GM23338 (cell line): ENCODE data around the gene SEMA4C. TPM values are rescaled to one million over a fixed set of nuclear protein-coding genes. Genes with fewer than 3 reads are reported as not detected.

Source experiments
- ATAC-seq: fragments of 200-7000 bp; cut with Tn5 transposase; 3 replicates; pipeline ENCODE4 v1.9.1; 2020
- DNase-seq: peaks from one replicate; pipeline ENCODE4 v3.0.0-alpha.2; 2015; ENCODE audit warnings: low spot score
- H2AFZ ChIP-seq: fragments of 200-600 bp; sonication (generic); 2 replicates; pipeline ENCODE4 v1.8.0; 2016; ENCODE audit warnings: antibody characterized with exemption, mild to moderate bottlenecking, moderate library complexity
- H3F3A ChIP-seq: fragments of 200-600 bp; sonication (generic); replicated peaks from 2 replicates; pipeline ENCODE4 v1.8.0; 2017; ENCODE audit warnings: antibody characterized with exemption, mixed run types, low read depth
- H3K27ac ChIP-seq: fragments of 200-600 bp; sonication (generic); 2 replicates; pipeline ENCODE4 v1.6.1; 2016; ENCODE audit warnings: low read depth
- H3K27me3 ChIP-seq: fragments of 200-600 bp; sonication (generic); 2 replicates; pipeline ENCODE4 v1.8.0; 2016; ENCODE audit warnings: mild to moderate bottlenecking, mixed run types, moderate library complexity; ENCODE audit not compliant: insufficient read depth
- H3K36me3 ChIP-seq: fragments of 200-600 bp; sonication (generic); 2 replicates; pipeline ENCODE4 v1.8.0; 2016; ENCODE audit warnings: mild to moderate bottlenecking; ENCODE audit not compliant: insufficient read depth
- H3K4me1 ChIP-seq: fragments of 200-600 bp; sonication (generic); 2 replicates; pipeline ENCODE4 v1.8.0; 2016; ENCODE audit warnings: mild to moderate bottlenecking, moderate library complexity; ENCODE audit not compliant: insufficient read depth
- H3K4me2 ChIP-seq: fragments of 200-600 bp; sonication (generic); 2 replicates; pipeline ENCODE4 v1.7.1; 2017; ENCODE audit warnings: mixed run types
- H3K4me3 ChIP-seq: fragments of 200-600 bp; sonication (generic); 2 replicates; pipeline ENCODE4 v1.6.1; 2016; ENCODE audit warnings: mixed run types
- H3K79me2 ChIP-seq: fragments of 200-600 bp; sonication (generic); replicated peaks from 2 replicates; pipeline ENCODE4 v1.8.0; 2017; ENCODE audit warnings: mild to moderate bottlenecking; ENCODE audit not compliant: insufficient read depth
- H3K9me2 ChIP-seq: fragments of 200-600 bp; sonication (generic); 2 replicates; pipeline ENCODE4 v1.8.0; 2017; ENCODE audit not compliant: insufficient read depth
- H4K20me1 ChIP-seq: fragments of 200-600 bp; sonication (generic); replicated peaks from 2 replicates; pipeline ENCODE4 v1.8.0; 2017; ENCODE audit warnings: mild to moderate bottlenecking; ENCODE audit not compliant: insufficient read depth
- H3K27ac Mint-ChIP-seq: 2 replicates; pipeline ENCODE4 v1.8.0; 2020; ENCODE audit warnings: inconsistent platforms, mild to moderate bottlenecking, moderate library complexity, mixed read lengths
- H3K27me3 Mint-ChIP-seq: 3 replicates; pipeline ENCODE4 v1.8.0; 2022; ENCODE audit warnings: low read depth, mild to moderate bottlenecking, moderate library complexity, mixed read lengths, inconsistent platforms; ENCODE audit not compliant: insufficient read depth, poor library complexity
- H3K36me3 Mint-ChIP-seq: 3 replicates; pipeline ENCODE4 v1.8.0; 2021; ENCODE audit warnings: low read depth, mild to moderate bottlenecking, inconsistent platforms, moderate library complexity, mixed read lengths
- H3K4me1 Mint-ChIP-seq: 3 replicates; pipeline ENCODE4 v1.8.0; 2020; ENCODE audit warnings: mild to moderate bottlenecking, inconsistent platforms, mixed read lengths
- H3K4me3 Mint-ChIP-seq: 3 replicates; pipeline ENCODE4 v1.8.0; 2021; ENCODE audit warnings: moderate library complexity, mild to moderate bottlenecking, inconsistent platforms, mixed read lengths
- H3K9me3 Mint-ChIP-seq: 3 replicates; pipeline ENCODE4 v1.8.0; 2020; ENCODE audit warnings: moderate library complexity, mild to moderate bottlenecking, inconsistent platforms, mixed read lengths
- EZH2 ChIP-seq: fragments of 200-600 bp; sonication (generic); IDR thresholded peaks from one replicate; pipeline ENCODE4 v1.8.0; 2017; ENCODE audit warnings: antibody characterized with exemption, mild to moderate bottlenecking, low read depth; ENCODE audit not compliant: unreplicated experiment
- POLR2AphosphoS5 ChIP-seq: IDR thresholded peaks from 2 replicates; pipeline ENCODE4 v1.6.1; 2016; ENCODE audit warnings: antibody characterized with exemption, low read depth
- polyA plus RNA-seq: library from polyadenylated mRNA; unstranded; fragments of >200 nt; fragmentation: Nextera tagmentation; extraction: Ambion mirVana; gene quantifications from 2 replicates; pipeline ENCODE4 v1.2.1, GENCODE V29; 2016
- total RNA-seq: library from RNA; depleted of rRNA; stranded (reverse); fragments of >200 nt; shearing (Covaris generic); gene quantifications from 2 replicates; pipeline ENCODE4 v1.2.3, GENCODE V29; 2014
- TF ChIP-seq, protein P1 (sequence below), 2 experiments: fragments of 200-600 bp in 1 of 2; sonication (generic) in 1 of 2; conservative IDR thresholded peaks; 2 replicates each; pipeline versions ENCODE4 v1.5.1 to v1.6.1; 2016 to 2017; ENCODE audit warnings: antibody characterized with exemption in 2 of 2, low read depth in 2 of 2, mild to moderate bottlenecking in 2 of 2, moderate library complexity in 1 of 2
- TF ChIP-seq, protein P2 (sequence below): IDR thresholded peaks from one replicate; pipeline ENCODE4 v1.6.1; 2018; ENCODE audit warnings: antibody characterized with exemption; ENCODE audit not compliant: unreplicated experiment
- TF ChIP-seq, protein P3 (sequence below): IDR thresholded peaks from 2 replicates; pipeline ENCODE4 v1.6.1; 2016; ENCODE audit warnings: antibody characterized with exemption

Gene SEMA4C
- total and polyA plus RNA-seq, 2 experiments from 2014 or later, result 16.8 to 80.7 TPM

DNA sequence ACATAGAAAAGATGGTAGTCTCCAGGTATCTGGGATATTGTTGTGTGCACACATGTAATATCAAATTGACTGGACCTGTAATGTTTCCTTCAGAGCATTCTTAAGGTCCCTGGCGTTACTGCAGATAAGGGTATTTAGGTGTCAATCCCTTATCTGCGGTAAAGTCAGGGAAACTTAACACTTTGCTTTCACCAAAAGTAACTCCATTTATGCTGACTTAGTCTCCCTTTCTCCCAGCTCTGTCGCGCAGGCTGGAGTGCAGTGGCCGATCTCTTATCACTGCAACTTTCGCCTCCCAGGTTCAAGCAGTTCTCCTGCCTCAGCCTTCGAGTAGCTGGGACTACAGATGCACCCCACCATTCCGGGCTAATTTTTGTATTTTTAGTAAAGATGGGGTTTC is 52.0 kb downstream of the SEMA4C start (continued):
- TF ChIP-seq, protein P1, sequence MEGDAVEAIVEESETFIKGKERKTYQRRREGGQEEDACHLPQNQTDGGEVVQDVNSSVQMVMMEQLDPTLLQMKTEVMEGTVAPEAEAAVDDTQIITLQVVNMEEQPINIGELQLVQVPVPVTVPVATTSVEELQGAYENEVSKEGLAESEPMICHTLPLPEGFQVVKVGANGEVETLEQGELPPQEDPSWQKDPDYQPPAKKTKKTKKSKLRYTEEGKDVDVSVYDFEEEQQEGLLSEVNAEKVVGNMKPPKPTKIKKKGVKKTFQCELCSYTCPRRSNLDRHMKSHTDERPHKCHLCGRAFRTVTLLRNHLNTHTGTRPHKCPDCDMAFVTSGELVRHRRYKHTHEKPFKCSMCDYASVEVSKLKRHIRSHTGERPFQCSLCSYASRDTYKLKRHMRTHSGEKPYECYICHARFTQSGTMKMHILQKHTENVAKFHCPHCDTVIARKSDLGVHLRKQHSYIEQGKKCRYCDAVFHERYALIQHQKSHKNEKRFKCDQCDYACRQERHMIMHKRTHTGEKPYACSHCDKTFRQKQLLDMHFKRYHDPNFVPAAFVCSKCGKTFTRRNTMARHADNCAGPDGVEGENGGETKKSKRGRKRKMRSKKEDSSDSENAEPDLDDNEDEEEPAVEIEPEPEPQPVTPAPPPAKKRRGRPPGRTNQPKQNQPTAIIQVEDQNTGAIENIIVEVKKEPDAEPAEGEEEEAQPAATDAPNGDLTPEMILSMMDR (conservative IDR thresholded peaks at IDR 0.05; ENCODE audit: low read depth in 2 of 2), result no peak
- TF ChIP-seq, protein P2, sequence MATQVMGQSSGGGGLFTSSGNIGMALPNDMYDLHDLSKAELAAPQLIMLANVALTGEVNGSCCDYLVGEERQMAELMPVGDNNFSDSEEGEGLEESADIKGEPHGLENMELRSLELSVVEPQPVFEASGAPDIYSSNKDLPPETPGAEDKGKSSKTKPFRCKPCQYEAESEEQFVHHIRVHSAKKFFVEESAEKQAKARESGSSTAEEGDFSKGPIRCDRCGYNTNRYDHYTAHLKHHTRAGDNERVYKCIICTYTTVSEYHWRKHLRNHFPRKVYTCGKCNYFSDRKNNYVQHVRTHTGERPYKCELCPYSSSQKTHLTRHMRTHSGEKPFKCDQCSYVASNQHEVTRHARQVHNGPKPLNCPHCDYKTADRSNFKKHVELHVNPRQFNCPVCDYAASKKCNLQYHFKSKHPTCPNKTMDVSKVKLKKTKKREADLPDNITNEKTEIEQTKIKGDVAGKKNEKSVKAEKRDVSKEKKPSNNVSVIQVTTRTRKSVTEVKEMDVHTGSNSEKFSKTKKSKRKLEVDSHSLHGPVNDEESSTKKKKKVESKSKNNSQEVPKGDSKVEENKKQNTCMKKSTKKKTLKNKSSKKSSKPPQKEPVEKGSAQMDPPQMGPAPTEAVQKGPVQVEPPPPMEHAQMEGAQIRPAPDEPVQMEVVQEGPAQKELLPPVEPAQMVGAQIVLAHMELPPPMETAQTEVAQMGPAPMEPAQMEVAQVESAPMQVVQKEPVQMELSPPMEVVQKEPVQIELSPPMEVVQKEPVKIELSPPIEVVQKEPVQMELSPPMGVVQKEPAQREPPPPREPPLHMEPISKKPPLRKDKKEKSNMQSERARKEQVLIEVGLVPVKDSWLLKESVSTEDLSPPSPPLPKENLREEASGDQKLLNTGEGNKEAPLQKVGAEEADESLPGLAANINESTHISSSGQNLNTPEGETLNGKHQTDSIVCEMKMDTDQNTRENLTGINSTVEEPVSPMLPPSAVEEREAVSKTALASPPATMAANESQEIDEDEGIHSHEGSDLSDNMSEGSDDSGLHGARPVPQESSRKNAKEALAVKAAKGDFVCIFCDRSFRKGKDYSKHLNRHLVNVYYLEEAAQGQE, result no peak
- no peak for TF ChIP-seq EZH2

DNA sequence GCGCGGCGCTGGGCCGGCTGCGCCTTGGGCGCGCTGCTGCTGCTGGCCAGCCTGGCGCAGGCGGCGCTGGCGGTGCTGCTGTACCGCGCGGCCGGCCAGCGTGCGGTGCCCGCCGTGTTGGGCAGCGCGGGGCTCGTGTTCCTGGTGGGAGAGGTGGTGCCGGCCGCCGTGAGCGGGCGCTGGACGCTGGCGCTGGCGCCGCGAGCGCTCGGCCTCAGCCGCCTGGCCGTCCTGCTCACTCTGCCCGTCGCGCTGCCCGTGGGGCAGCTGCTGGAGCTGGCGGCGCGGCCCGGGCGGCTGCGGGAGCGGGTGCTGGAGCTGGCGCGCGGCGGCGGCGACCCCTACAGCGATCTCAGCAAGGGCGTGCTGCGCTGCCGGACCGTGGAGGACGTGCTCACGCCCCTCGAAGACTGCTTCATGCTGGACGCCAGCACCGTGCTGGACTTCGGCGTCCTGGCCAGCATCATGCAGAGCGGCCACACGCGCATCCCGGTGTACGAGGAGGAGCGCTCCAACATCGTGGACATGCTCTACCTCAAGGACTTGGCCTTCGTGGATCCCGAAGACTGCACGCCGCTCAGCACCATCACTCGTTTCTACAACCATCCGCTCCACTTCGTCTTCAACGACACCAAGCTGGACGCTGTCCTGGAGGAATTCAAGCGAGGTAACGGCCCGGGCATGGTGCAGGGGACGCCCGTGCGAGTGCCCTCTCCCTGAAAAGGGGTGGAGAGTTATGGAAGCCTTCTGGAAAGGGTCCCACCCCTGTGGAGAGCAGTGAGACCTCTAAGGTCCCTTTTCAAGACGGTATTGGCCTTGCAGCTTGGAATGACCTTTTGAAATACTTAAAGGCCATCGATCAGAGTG is 52.8 kb downstream of the SEMA4C start:
- ATAC-seq (peak; percentile 27; the same call in 2 of the 3 replicates), DNase-seq (peak; percentile 34)
- Histone ChIP-seq H3K36me3 (no peaks in the 10 kb centered on the region; the same call in 1 of the 2 replicates), H3K9me2 (no peaks in the 10 kb centered on the region), H3K27me3 (no peaks in the 10 kb centered on the region), H3K4me1 (peaks cover 21% of the 10 kb centered on the region), H3K27ac (no peak overlapping the region), H2AFZ (no peak overlapping the region), H3K79me2 (peaks cover 51% of the 10 kb centered on the region), H3K4me3 (peak overlapping the region; percentile 88), H4K20me1 (peaks cover 38% of the 10 kb centered on the region), H3F3A (peaks cover 6% of the 10 kb centered on the region; the same call in 1 of the 2 replicates), H3K4me2 (peak overlapping the region; percentile 96)
- Mint-ChIP-seq H3K9me3 (no peaks in the 10 kb centered on the region), H3K27ac (no peak overlapping the region), H3K36me3 (peaks cover 33% of the 10 kb centered on the region), H3K4me3 (peak overlapping the region; percentile 83), H3K4me1 (peaks cover 40% of the 10 kb centered on the region), H3K27me3 (peaks cover 16% of the 10 kb centered on the region)
- TF ChIP-seq, protein P3, sequence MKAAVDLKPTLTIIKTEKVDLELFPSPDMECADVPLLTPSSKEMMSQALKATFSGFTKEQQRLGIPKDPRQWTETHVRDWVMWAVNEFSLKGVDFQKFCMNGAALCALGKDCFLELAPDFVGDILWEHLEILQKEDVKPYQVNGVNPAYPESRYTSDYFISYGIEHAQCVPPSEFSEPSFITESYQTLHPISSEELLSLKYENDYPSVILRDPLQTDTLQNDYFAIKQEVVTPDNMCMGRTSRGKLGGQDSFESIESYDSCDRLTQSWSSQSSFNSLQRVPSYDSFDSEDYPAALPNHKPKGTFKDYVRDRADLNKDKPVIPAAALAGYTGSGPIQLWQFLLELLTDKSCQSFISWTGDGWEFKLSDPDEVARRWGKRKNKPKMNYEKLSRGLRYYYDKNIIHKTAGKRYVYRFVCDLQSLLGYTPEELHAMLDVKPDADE, result no peak
- 0 out of 2 replicates have a peak, but pooled peaks have one; percentile 10 for TF ChIP-seq POLR2AphosphoS5
- TF ChIP-seq, protein P1 (conservative IDR thresholded peaks at IDR 0.05; ENCODE audit: low read depth in 2 of 2), result no peak
